SIG-M5 treated with dmso at 0.1 percent for 504 hours (cell line): ENCODE measurements around the gene ZNF784.

ENCODE experiments used
- DNase-seq: peaks from one replicate; lab custom pipeline; 2025; ENCODE audit not compliant: unreplicated experiment; lab: John Stamatoyannopoulos, UW

Gene ZNF784

DNA sequence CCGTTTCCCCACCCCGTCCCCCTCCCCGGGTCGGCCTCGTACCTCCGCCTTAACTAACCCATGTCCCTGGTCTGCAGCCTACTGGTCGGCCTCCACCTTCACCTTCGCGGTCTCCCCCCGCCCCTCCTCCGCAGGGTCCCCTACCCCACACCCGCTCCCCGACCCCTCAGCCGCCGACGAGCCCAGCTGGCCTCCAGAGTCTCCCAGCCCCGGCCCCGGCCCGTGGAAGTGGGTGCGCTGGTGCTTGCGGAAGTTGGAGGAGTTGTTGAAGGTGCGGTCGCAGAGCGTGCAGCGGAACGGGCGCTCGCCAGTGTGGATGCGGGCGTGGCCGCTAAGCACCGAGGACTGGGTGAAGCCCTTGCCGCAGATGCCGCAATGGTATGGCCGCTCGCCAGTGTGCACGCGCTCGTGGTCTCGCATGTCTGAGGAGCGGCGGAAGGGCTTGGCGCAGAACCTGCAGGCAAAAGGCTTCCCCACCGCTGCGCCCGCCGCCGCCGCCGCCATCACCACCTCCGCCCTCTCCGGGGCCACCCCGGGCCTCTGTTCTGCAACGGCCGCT, 2.6 kb downstream of the ZNF784 start:
- DNase-seq, result no peak

DNA sequence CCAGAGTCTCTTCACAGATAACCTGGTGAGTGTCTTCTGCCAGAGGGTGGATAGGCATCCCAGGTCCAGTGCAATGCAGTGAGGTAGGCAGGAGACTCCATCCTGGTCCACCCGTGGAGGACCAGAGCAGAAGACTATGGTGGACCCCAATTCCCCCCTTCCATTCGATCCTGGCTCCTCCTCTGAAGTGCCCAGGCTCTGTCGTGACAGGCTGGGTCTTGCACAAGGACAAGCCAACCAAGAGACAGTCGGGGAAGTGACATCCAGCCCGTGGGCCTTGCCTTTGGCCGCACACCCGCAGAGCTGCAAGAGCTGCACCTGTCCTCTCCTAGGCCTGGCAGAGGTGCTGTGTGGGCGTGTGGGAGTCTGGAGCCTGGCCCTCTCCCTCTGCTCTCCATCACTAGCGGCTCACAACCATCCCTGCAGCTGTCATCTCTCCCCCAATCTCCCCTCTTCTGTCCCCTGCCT, 3.1 kb downstream of the ZNF784 start:
- no peak for DNase-seq

DNA sequence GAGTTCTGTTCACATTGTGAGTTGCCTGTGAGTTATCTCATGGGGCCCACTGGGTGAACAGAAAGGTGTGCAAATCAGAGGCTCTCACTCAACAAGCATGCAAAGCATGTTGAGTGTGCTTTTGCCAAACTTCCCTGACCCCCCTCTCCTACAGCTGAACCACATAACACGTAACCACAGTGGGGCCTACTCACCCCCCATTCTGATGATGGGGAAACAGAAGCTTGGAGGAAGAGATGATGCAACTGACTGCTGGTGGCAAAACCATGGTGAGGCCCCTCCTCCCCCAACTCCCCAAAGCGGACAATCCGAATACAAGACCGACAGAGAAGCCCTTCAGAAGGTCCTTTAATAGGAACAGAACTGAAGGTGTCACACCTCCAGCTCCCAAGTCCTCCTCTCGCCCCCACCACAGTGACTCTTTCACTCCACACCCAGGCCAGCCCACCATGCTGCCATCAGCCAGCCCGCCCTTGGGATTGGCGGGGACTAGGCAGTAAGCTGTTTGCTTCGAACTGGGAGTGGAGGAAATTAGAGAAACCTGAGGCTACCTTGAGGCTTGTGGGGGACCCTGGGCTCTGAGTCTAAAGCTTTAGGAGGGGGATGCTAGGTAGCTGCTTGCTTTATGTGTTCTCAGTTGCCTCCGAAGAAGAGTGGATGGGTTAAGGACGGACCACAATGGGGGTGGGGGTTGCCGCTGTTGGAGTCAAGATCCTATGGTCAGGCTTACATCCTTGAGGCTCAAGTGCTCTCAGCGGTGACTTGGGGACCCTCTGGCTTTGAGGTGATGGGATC, 3.8 kb downstream of the ZNF784 start:
- peak; percentile 92 for DNase-seq

DNA sequence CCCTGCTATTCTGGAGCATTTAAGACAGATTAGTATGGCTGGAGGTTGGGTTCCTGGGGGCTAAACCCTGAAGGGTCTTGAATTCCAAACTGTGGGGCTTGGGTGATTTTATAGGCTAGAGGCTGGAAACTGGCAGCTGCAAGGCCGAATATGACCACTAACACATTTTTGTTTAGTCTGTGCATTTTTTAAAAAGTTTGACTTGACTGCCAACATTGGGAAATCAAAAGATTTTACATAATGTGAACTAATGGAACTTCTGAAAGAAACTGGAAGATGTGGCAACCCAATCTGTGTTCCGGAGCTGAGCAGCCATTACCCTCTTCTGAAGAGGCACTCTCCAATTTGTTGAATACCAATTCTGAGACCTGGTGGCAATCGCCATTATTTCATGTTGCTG, 5.1 kb downstream of the ZNF784 start:
- DNase-seq, result no peak

DNA sequence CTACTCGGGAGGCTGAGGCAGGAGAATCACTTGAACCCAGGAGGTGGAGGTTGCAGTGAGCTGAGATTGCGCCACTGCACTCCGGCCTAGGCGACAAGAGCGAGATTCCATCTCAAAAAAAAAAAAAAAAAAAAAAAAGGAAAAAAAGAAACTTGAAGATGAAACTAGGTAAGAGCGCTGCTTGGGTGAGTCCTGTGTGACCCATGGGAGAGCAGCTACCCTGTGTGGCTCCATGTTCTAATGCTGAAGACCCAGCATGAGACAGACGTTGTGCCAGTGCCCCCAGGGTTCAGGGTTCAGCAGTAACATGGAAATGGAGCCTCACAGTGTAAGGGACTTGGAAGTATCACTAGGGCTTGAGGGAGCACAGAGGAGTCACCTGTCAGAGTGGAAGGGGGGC, 5.9 kb downstream of the ZNF784 start:
- no peak for DNase-seq

DNA sequence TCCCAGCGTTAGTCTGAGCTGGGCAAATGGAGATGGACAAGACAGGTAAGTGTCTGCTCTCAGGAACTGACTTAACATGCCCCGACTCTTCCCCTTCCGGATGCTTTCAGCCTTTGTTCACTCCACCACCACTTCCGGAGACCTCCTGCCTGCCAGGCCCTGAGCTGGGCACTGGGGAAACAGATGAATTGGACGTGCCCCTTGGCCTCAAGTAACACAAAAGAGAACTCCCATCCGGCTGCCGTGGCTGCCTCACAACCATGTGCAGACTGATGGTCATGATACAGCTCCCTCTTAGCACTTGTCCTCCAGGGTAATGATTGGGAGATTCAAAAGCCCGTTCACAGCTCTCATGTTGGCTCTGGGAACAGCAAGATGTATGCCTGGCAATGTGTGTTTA, 6.9 kb downstream of the ZNF784 start:
- no peak for DNase-seq

DNA sequence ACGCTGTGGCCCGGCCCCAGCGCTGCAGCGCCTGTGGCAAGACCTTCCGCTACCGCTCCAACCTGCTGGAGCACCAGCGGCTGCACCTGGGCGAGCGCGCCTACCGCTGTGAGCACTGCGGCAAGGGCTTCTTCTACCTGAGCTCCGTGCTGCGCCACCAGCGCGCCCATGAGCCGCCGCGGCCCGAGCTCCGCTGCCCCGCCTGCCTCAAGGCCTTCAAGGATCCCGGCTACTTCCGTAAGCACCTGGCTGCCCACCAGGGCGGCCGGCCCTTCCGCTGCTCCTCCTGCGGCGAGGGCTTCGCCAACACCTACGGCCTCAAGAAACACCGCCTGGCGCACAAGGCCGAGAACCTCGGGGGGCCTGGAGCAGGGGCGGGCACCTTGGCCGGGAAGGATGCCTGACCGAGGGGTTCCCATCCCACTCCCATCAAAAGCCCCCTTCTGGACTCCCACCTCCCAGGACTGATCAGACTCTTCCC, 7.9 kb downstream of the ZNF784 start:
- no peak for DNase-seq

DNA sequence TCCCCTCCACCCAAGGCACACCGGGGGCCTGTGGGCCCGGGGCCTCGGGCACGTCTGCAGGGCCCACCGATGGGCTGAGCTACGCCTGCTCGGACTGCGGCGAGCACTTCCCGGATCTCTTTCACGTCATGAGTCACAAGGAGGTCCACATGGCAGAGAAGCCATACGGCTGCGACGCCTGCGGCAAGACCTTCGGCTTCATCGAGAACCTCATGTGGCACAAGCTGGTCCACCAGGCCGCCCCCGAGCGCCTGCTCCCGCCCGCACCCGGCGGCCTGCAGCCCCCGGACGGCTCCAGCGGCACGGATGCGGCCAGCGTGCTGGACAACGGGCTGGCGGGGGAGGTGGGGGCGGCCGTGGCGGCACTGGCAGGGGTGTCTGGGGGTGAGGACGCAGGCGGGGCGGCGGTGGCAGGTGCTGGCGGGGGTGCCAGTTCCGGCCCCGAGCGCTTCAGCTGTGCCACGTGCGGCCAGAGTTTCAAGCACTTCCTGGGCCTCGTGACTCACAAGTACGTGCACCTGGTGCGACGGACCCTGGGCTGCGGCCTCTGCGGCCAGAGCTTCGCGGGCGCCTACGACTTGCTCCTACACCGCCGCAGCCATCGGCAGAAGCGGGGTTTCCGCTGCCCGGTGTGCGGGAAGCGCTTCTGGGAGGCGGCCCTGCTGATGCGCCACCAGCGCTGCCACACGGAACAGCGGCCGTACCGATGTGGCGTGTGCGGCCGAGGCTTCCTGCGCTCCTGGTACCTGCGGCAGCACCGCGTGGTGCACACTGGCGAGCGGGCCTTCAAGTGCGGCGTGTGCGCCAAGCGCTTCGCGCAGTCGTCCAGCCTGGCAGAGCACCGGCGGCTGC, 8.6 kb downstream of the ZNF784 start:
- no peak for DNase-seq

DNA sequence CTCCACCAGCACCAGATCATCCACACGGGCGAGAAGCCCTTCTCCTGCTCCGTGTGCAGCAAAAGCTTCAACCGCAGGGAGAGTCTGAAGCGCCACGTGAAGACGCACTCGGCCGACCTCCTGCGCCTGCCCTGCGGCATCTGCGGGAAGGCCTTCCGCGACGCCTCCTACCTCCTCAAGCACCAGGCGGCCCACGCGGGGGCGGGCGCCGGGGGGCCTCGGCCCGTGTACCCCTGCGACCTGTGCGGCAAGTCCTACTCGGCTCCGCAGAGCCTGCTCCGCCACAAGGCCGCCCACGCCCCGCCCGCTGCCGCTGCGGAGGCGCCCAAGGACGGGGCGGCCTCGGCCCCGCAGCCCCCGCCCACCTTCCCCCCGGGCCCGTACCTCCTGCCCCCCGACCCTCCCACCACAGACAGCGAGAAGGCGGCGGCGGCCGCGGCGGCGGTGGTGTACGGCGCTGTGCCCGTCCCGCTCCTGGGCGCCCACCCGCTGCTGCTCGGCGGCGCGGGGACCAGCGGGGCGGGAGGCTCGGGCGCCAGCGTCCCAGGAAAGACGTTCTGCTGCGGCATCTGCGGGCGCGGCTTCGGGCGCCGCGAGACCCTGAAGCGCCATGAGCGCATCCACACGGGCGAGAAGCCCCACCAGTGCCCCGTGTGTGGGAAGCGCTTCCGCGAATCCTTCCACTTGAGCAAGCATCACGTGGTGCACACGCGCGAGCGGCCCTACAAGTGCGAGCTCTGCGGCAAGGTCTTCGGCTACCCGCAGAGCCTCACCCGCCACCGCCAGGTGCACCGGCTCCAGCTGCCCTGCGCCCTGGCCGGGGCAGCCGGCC, 9.4 kb downstream of the ZNF784 start:
- no peak for DNase-seq

DNA sequence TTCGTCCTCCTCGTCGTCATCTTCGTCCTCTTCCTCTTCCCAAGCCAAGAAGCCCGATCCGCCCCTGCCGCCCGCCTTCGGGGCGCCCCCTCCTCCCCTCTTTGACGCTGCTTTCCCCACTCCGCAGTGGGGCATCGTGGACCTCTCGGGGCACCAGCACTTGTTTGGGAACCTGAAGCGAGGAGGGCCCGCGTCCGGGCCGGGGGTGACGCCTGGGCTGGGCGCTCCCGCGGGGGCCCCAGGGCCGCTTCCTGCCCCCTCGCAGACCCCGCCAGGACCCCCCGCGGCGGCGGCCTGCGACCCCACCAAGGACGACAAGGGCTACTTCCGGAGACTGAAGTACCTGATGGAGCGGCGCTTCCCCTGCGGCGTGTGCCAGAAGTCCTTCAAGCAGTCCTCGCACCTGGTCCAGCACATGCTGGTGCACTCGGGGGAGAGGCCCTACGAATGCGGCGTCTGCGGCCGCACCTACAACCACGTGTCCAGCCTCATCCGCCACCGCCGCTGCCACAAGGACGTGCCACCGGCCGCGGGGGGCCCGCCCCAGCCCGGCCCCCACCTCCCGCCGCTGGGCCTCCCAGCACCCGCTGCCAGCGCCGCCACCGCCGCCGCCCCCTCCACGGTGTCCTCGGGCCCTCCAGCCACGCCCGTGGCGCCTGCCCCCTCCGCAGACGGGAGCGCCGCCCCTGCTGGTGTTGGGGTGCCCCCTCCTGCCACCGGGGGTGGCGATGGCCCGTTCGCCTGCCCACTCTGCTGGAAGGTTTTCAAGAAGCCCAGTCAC, 10.2 kb downstream of the ZNF784 start:
- DNase-seq, result no peak

DNA sequence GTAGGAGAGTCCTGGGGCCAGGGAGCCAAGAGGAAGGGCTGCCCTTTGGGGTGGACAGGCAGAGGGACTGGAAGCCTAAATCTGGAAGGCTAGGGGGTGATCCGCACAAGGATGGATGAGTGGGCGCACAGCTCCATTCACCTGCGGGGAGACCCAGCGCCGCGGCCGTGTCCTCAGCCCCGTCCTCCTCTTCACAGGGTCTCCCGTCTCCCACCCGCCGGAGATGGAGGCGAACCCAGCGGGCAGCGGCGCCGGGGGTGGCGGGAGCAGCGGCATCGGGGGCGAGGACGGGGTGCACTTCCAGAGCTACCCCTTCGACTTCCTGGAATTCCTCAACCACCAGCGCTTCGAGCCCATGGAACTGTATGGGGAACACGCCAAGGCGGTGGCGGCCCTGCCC, 11.0 kb downstream of the ZNF784 start:
- DNase-seq, result no peak

DNA sequence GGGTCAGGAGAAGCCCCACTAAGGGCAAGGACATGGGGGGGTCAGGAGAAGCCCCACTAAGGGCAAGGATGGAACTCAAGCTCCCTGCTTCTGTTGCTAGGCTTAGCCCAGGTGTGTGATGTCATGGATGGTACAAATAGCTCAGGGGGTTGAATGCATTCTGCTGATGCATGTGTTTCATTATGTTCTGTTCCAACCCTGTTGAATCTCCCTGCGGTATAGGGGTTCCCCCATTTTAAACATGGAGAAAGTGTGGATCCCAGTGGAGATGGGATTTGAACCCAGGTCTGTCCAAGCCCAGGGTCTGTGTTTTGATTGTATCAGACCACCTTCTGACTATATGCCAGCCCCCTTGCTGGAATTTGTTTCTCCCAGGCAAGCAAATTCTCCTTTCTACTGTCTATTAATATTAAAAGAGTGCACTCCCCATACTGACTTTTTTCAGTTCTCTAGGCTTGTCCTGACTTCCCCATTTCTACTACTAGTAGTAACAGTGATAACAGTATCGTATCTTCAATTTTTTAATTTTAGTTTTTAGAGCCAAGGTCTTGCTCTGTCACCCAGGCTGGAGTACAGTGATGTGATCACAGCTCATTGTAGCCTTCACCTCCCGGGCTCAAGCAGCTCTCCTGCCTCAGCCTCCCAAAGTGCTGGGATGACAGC, 12.3 kb downstream of the ZNF784 start:
- no peak for DNase-seq

DNA sequence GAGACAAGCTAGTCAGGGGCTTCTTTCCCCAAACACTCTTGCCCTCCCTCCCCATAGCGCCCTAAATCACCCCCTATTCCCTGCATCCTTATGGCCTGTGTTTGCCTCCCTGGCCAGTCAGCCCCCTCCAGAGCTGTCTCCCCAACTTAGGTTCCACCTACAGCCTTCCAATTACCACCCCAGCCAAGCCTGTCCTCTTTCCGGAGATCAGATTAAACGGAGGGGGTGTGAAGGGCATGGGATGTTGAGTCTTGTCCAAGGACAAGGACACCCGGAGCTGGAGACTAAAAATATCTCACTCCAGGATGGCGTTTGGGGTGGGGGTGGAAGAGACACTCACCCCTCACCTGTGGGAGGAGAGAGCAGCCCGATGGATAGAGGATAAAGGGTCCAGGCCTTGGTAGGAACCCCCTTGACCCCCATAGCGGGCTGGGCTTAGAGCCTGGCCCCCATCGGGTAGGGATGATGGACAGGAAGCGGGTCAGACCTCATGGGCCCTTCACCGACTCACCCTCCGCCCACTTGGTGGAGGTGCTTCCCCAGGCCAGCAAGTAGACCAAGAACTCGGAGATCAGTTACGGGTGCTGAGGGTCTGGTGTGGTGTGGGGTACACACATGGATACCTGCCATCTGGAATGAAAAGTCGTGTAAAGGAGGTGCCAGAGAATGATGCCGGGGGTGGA, 12.9 kb downstream of the ZNF784 start:
- DNase-seq, result no peak

DNA sequence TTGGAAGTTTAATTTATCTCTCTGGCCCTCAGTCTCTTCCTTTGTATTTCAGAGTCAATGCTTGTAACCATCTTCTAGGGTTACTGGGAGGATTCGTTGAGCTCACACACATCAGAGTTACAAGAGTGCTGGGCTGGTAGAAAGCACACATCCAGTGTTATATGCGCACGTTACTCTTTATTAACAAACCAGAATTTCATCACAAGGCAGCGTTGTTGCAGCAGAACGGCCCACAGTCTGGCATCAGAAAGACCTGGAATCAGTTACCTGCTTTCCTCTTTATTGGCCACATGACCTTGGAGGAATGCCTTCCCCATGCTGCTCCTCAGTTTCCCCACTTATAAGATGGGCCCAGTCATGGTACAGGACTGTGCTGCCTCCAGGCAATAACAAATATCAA, 15.0 kb downstream of the ZNF784 start:
- DNase-seq, result no peak

DNA sequence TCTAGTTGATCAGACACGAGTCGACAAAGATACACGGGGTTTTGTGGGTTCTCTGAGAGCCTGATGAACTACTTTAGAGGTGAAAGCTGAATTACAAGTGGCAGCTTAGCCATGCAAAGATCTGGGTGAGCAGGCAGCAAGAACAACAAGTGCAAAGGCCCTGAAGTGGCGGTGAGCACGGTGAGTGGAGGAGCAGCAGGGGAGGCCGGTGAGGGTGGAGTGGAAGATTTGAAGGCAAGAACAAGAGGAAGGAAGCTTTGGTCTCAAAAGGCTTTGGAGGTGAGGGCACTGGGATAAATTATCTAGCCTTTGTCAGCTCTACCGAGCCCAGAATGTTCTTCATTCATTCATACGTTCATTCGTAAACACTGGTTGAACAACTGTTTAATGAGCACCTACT, 17.5 kb downstream of the ZNF784 start:
- DNase-seq, result no peak

DNA sequence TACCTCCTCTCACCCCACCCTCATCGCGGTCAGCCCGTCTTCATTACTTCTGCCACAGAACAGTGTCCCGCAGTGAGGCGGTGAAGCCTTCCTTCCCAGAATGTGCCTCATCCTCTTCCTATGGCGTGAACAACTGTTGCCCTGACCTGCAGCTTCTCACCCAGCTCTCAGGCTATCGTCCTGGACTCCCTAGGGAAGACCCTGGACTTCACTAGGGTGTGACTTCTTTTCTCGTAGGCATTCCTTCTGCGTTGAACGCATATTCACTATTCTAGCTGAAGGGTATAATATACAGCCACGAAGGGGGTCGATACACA, 17.9 kb downstream of the ZNF784 start:
- no peak for DNase-seq

DNA sequence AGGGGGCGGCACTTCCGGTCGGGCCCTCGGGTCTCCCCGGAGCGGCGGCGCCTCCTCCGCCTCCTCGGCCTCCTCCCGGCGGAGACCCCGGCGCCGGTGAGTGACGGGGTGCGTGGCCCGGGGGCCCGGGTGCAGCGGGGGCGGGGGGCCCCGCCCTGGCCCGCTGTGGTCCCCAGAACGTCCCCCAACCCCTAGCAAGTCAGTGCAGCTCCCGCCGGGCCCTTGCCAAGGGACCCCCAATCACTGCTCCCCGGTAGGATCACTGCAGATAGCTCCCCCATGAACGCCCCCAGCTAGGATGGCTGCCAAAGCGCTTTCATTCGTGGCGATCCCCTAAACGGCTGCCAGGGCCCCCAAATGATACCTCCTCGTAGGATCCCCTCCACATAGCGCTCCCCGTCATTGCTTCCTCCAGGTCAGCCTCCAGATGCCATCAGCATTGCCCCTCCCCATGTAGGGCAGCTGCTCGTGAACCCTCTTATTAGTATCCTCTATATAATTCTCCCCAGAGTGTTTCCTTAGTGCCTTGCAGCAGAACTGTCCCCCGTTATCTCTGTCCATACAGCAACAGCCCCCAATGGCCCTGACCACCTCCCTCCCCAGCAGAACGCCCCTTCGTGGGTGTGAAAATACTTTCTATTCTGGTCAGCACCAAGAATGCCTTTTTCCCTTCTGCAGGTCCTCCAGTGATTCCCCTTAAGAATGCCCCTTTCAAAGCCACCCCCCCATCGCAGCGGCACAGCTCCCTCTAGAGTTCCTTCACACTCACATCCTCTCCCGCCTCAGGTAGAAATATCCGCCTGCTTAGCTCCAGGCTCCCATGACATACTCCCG, 18.5 kb downstream of the ZNF784 start, which contains the start of gene ZNF865:
ZNF865 (plus strand) TSS at position 11 of the 834 bp plus-strand sequence. CDS start 7,972 bp downstream, outside the sequence.
- peak; percentile 85 for DNase-seq

DNA sequence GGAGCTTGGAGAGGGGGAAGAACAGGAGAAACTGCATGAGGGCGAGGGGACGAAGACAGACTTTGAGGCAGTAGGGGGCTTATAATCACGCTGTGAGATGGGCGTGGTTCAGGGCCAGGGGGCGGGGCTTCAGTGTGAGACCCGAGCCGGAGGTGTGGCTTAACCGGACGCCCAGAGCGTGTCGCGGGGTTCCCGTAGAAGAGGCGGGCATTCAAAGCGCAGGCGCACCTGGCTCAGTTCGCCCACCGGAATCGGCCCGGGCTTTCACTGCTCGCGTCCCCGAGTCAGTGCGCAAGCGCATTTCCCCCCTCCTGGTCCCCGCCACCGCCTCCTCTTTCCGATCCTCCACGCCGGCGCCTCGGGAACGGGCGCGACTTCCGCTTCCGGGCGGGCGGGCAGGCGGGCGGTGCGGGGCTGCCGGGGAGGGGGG, 19.1 kb downstream of the ZNF784 start:
- DNase-seq, result peak; percentile 93
